Transverse colon (tissue), 4 donors: ENCODE measurements around the gene UBE2M.

Experiments
- CTCF ChIP-seq, 5 experiments: fragments of 200-600 bp in 3 of 5; fragments of 450-650 bp in 2 of 5; sonication (generic) in 3 of 5; IDR thresholded peaks; 1 replicate in 2 of 5; 2 replicates in 3 of 5; pipeline ENCODE4 v1.5.1; 2016 to 2017; ENCODE audit warnings: antibody characterized with exemption in 5 of 5, inconsistent platforms in 3 of 5, mild to moderate bottlenecking in 2 of 5, moderate library complexity in 1 of 5
- EP300 ChIP-seq: sonication (generic); formaldehyde crosslinking; IDR thresholded peaks from one replicate; pipeline ENCODE4 v1.6.1; 2017; ENCODE audit warnings: antibody characterized with exemption, low read depth
- POLR2A ChIP-seq: fragments of 450-650 bp; IDR thresholded peaks from one replicate; pipeline ENCODE4 v1.6.1; 2016; ENCODE audit warnings: antibody characterized with exemption, mild to moderate bottlenecking, moderate library complexity
- POLR2AphosphoS5 ChIP-seq, 3 donors: sonication (generic); formaldehyde crosslinking; IDR thresholded peaks; one replicate each; pipeline ENCODE4 v1.6.1; 2016; ENCODE audit warnings: antibody characterized with exemption in 3 of 3

DNA sequence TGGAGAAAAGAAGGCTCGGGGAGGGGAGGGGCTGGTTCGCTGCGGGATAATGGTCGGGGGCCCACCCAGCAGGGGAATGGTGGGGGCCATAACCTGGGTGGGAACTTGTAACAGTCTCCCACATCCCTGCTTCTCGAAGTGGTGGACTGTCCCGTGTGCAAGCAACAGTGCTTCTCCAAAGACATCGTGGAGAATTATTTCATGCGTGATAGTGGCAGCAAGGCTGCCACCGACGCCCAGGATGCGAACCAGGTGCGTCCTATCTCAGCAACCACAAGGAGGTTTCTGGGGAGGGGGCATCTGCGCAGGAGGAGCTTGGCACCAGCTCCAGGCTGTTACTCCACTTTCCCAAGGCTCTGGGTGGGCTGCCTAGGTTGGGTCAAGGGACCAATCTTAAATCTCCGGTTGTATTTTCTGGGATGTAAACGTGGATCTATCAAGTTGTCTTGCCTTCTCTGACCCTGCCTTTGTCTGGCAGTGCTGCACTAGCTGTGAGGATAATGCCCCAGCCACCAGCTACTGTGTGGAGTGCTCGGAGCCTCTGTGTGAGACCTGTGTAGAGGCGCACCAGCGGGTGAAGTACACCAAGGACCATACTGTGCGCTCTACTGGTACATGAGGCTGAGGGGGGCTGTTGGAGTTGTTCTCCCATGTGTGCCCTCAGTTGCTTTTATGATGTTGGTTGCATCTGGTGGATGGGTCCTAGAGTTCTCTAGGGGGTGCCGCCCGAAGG, 13.0 kb downstream of the UBE2M start:
- TF ChIP-seq CTCF (IDR thresholded peaks at IDR 0.05) (no peak), POLR2A (no peak), EP300 (no peak), POLR2AphosphoS5 (IDR thresholded peaks at IDR 0.05) (no peak)
